IMR-90 (cell line): ENCODE results near the gene CNTLN. TPM values are rescaled to one million over a fixed set of nuclear protein-coding genes. Genes with fewer than 3 reads are reported as not detected.

Experiments used
- ATAC-seq: fragments of 200-7000 bp; cut with Tn5 transposase; 2 replicates; pipeline ENCODE4 v1.9.1; 2020; ENCODE audit warnings: low read depth, mild to moderate bottlenecking, moderate library complexity
- BruUV-seq: library from RNA; stranded (reverse); fragments of 400-500 nt; replicated peaks from 2 replicates; lab custom pipeline; 2021; lab: Mats Ljungman, UMichigan
- CTCF ChIA-PET: fragments of 300-600 bp; formaldehyde crosslinking; extraction: SDS; loops from one replicate; lab custom pipeline; 2021; ENCODE audit warnings: antibody characterized with exemption; lab: Yijun Ruan, JAX
- POLR2A ChIA-PET: fragments of 300-600 bp; sonication (Branson Sonifier 250); formaldehyde crosslinking; loops from one replicate; lab custom pipeline; 2022; ENCODE audit warnings: antibody characterized with exemption; ENCODE audit not compliant: unreplicated experiment; lab: Charles Lee
- DNase-seq: peaks from one replicate; pipeline ENCODE4 v3.0.0; 2013
- H2AFZ ChIP-seq: replicated peaks from 2 replicates; pipeline ENCODE3; 2013; ENCODE audit warnings: low read length, mild to moderate bottlenecking; ENCODE audit not compliant: poor library complexity
- H2AK5ac ChIP-seq: 2 replicates; pipeline ENCODE4 v1.6.1; 2013; ENCODE audit warnings: low read depth, low read length, inconsistent platforms
- H2AK9ac ChIP-seq: replicated peaks from 2 replicates; pipeline ENCODE3; 2013; ENCODE audit warnings: mild to moderate bottlenecking, low read depth, low read length, moderate library complexity; ENCODE audit not compliant: poor library complexity
- H2BK120ac ChIP-seq: 2 replicates; pipeline ENCODE4 v1.6.1; 2013; ENCODE audit warnings: low read depth, low read length, inconsistent platforms
- H2BK15ac ChIP-seq: 3 replicates; pipeline ENCODE4 v1.6.1; 2013; ENCODE audit warnings: low read depth, low read length, inconsistent platforms
- H2BK20ac ChIP-seq: 2 replicates; pipeline ENCODE4 v1.6.1; 2013; ENCODE audit warnings: low read depth, mild to moderate bottlenecking, inconsistent platforms, low read length, moderate library complexity
- H2BK5ac ChIP-seq: 2 replicates; pipeline ENCODE4 v1.6.1; 2013; ENCODE audit warnings: mild to moderate bottlenecking, low read depth, low read length, inconsistent platforms; ENCODE audit not compliant: poor library complexity, severe bottlenecking
- H3K14ac ChIP-seq: replicated peaks from 2 replicates; pipeline ENCODE4 v1.6.1; 2013; ENCODE audit warnings: low read depth, low read length, inconsistent platforms
- H3K18ac ChIP-seq: 2 replicates; pipeline ENCODE4 v1.6.1; 2013; ENCODE audit warnings: low read depth, low read length, control low read depth
- H3K23ac ChIP-seq: 2 replicates; pipeline ENCODE4 v1.6.1; 2013; ENCODE audit warnings: low read depth, low read length, inconsistent platforms
- H3K27ac ChIP-seq: 2 replicates; pipeline ENCODE4 v1.5.1; 2013; ENCODE audit warnings: mild to moderate bottlenecking, control low read depth, low read length; ENCODE audit not compliant: insufficient read depth
- H3K27me3 ChIP-seq: 2 replicates; pipeline ENCODE4 v1.6.1; 2013; ENCODE audit warnings: low read length; ENCODE audit not compliant: control insufficient read depth, insufficient read depth
- H3K36me3 ChIP-seq: 2 replicates; pipeline ENCODE4 v1.6.1; 2013; ENCODE audit warnings: low read length, mixed read lengths; ENCODE audit not compliant: control insufficient read depth, insufficient read depth
- H3K4ac ChIP-seq: 2 replicates; pipeline ENCODE4 v1.6.1; 2013; ENCODE audit warnings: low read depth, low read length, inconsistent platforms
- H3K4me1 ChIP-seq: 2 replicates; pipeline ENCODE4 v1.6.1; 2013; ENCODE audit warnings: low read length, mixed read lengths; ENCODE audit not compliant: control insufficient read depth, insufficient read depth
- H3K4me2 ChIP-seq: 2 replicates; pipeline ENCODE4 v1.6.1; 2013; ENCODE audit warnings: low read depth, mild to moderate bottlenecking, control low read depth, low read length, moderate library complexity
- H3K4me3 ChIP-seq: 2 replicates; pipeline ENCODE4 v1.5.1; 2013; ENCODE audit warnings: low read depth, mild to moderate bottlenecking, control low read depth, low read length, moderate library complexity; ENCODE audit not compliant: insufficient read depth
- H3K56ac ChIP-seq: 2 replicates; pipeline ENCODE4 v1.6.1; 2013; ENCODE audit warnings: low read length, inconsistent platforms; ENCODE audit not compliant: insufficient read depth; ENCODE audit errors: extremely low read depth
- H3K79me1 ChIP-seq, 2 experiments: 2 replicates each; pipeline ENCODE4 v1.6.1; 2013; ENCODE audit warnings: low read length in 2 of 2, inconsistent platforms in 1 of 2, low read depth in 1 of 2
- H3K9ac ChIP-seq: 2 replicates; pipeline ENCODE4 v1.6.1; 2013; ENCODE audit warnings: low read depth, low read length, control low read depth
- H3K9me1 ChIP-seq: 2 replicates; pipeline ENCODE4 v1.6.1; 2013; ENCODE audit warnings: low read length, inconsistent platforms; ENCODE audit not compliant: insufficient read depth
- H3K9me3 ChIP-seq: 2 replicates; pipeline ENCODE4 v1.6.1; 2013; ENCODE audit warnings: low read length; ENCODE audit not compliant: control insufficient read depth, insufficient read depth
- H4K20me1 ChIP-seq: 2 replicates; pipeline ENCODE4 v1.6.1; 2013; ENCODE audit warnings: low read length, inconsistent platforms; ENCODE audit not compliant: insufficient read depth
- H4K5ac ChIP-seq: 2 replicates; pipeline ENCODE4 v1.6.1; 2013; ENCODE audit warnings: mild to moderate bottlenecking, low read depth, low read length, control low read depth
- H4K8ac ChIP-seq, 2 experiments: 2 replicates each; pipeline ENCODE4 v1.6.1; 2013; ENCODE audit warnings: low read depth in 2 of 2, low read length in 2 of 2, control low read depth in 1 of 2, inconsistent platforms in 1 of 2
- H4K91ac ChIP-seq: 2 replicates; pipeline ENCODE4 v1.6.1; 2013; ENCODE audit warnings: low read depth, low read length, inconsistent platforms; ENCODE audit not compliant: insufficient read depth
- BHLHE40 ChIP-seq: fragments of 150-350 bp; IDR thresholded peaks from 2 replicates; pipeline ENCODE4 v1.6.1; 2016; ENCODE audit warnings: mild to moderate bottlenecking, low read depth, low read length
- CEBPB ChIP-seq: IDR thresholded peaks from 2 replicates; pipeline ENCODE4 v1.6.1; 2012; ENCODE audit warnings: low read depth, low read length, improper control_type of control experiment
- CTCF ChIP-seq: conservative IDR thresholded peaks from 2 replicates; pipeline ENCODE4 v1.5.1; 2012; ENCODE audit warnings: mild to moderate bottlenecking, low read depth, low read length, improper control_type of control experiment
- FOS ChIP-seq: fragments of 150-350 bp; IDR thresholded peaks from 2 replicates; pipeline ENCODE4 v1.6.1; 2016; ENCODE audit warnings: low read depth, low read length
- MAFK ChIP-seq: IDR thresholded peaks from 2 replicates; pipeline ENCODE4 v1.6.1; 2012; ENCODE audit warnings: low read depth, low read length, improper control_type of control experiment
- MAZ ChIP-seq: IDR thresholded peaks from 2 replicates; pipeline ENCODE4 v1.6.1; 2012; ENCODE audit warnings: low read depth, mild to moderate bottlenecking, low read length, improper control_type of control experiment, moderate library complexity, borderline replicate concordance
- MXI1 ChIP-seq: IDR thresholded peaks from 2 replicates; pipeline ENCODE4 v1.6.1; 2012; ENCODE audit warnings: low read depth, mild to moderate bottlenecking, low read length, moderate library complexity, borderline replicate concordance
- NFE2L2 ChIP-seq: fragments of 150-350 bp; IDR thresholded peaks from 2 replicates; pipeline ENCODE4 v1.6.1; 2016; ENCODE audit warnings: low read depth, mild to moderate bottlenecking, low read length
- POLR2A ChIP-seq: IDR thresholded peaks from 2 replicates; pipeline ENCODE4 v1.6.1; 2012; ENCODE audit warnings: mild to moderate bottlenecking, low read depth, low read length
- RAD21 ChIP-seq: IDR thresholded peaks from 2 replicates; pipeline ENCODE4 v1.6.1; 2012; ENCODE audit warnings: low read length, improper control_type of control experiment
- RCOR1 ChIP-seq: IDR thresholded peaks from 2 replicates; pipeline ENCODE4 v1.6.1; 2012; ENCODE audit warnings: mild to moderate bottlenecking, low read length, improper control_type of control experiment; ENCODE audit not compliant: insufficient replicate concordance
- RFX5 ChIP-seq: IDR thresholded peaks from 2 replicates; pipeline ENCODE4 v1.8.0; 2012; ENCODE audit warnings: low read depth, mild to moderate bottlenecking, low read length, moderate library complexity
- SMC3 ChIP-seq: fragments of 150-350 bp; IDR thresholded peaks from 2 replicates; pipeline ENCODE4 v1.6.1; 2016; ENCODE audit warnings: low read depth, mild to moderate bottlenecking, antibody characterized with exemption, low read length, moderate library complexity
- USF2 ChIP-seq: fragments of 150-350 bp; IDR thresholded peaks from 2 replicates; pipeline ENCODE4 v1.6.1; 2017; ENCODE audit warnings: mild to moderate bottlenecking, antibody characterized with exemption, low read length, low read depth
- WGBS, 2 experiments: methylation state at CpG; one replicate each; pipeline versions ENCODE4 v1.1.5 to v1.1.7; 2013; ENCODE audit warnings: missing lambda C conversion rate in 2 of 2; ENCODE audit not compliant: insufficient read length in 1 of 2; ENCODE audit errors: extremely low coverage in 2 of 2; 5-methylcytosine and 5-hydroxymethylcytosine counted together
- dilution Hi-C: fragments of 300-500 bp; cut with HindIII; formaldehyde crosslinking; loops from one replicate; pipeline ENCODE4 v1.14.3; 2018; ENCODE audit warnings: low sequenced_read_pairs; ENCODE audit not compliant: unreplicated experiment
- in situ Hi-C: fragments of 300-500 bp; cut with MboI; formaldehyde crosslinking; loops from 3 replicates; pipeline ENCODE4 v1.14.3; 2019; ENCODE audit warnings: low sequenced_read_pairs, inconsistent platforms, mixed read lengths
- intact Hi-C: fragments of 100-400 bp; cut with micrococcal nuclease; formaldehyde crosslinking; loops from 2 replicates; pipeline ENCODE4 v1.10.0; 2022
- polyA plus RNA-seq, 3 experiments: library from polyadenylated mRNA; depleted of rRNA; stranded (reverse); fragments of >200 nt; gene quantifications; 2 replicates each; pipeline ENCODE4 v1.2.3, GENCODE V29; 2012; ENCODE audit warnings: low replicate concordance in 1 of 3
- total RNA-seq: library from RNA; depleted of rRNA; stranded (reverse); fragments of >200 nt; gene quantifications from 2 replicates; pipeline ENCODE4 v1.2.3, GENCODE V29; 2012
- TF ChIP-seq, protein P1 (sequence below): fragments of 150-350 bp; IDR thresholded peaks from 2 replicates; pipeline ENCODE4 v1.6.1; 2016; ENCODE audit warnings: low read depth, mild to moderate bottlenecking, low read length, moderate library complexity, borderline replicate concordance

Gene CNTLN
- total and polyA plus RNA-seq, 2 of the 4 experiments (the other 2 are of a cell fraction), result 3.8 to 5.9 TPM

DNA sequence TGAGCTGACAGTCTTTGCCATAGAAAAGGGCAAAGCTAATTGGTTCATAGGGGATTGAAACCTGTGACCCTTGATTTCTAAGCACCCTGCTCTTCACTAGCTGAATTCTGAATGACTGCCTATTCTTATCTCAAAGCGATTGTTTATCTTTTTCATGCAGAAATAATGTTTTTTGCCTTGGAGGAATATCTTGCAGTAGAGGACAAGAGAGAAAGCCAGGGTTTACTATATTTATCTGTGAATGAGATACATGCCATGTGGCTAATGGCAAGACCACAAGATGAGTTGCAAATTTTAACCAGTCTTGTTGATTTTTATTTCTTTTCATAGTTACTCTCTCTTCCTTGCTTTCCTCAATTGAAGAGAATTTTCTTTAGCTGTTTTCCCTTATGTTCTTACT is 185.0 kb downstream of the CNTLN start:
- Histone ChIP-seq H4K8ac (no peak overlapping the region), H2AK5ac (no peak overlapping the region), H3K27ac (no peak overlapping the region), H4K5ac (no peak overlapping the region), H3K4me2 (no peak overlapping the region), H3K4me3 (no peak overlapping the region), H3K27me3 (no peaks in the 10 kb centered on the region), H3K36me3 (no peaks in the 10 kb centered on the region), H4K91ac (no peak overlapping the region), H3K14ac (no peak overlapping the region), H2BK120ac (no peak overlapping the region), H2BK5ac (no peak overlapping the region), H3K56ac (no peak overlapping the region), H2AFZ (no peak overlapping the region), H3K18ac (no peak overlapping the region), H2BK20ac (no peak overlapping the region), H3K23ac (no peak overlapping the region), H2AK9ac (no peak overlapping the region), H3K9me1 (no peaks in the 10 kb centered on the region), H4K20me1 (no peaks in the 10 kb centered on the region), H3K4me1 (peaks cover 2% of the 10 kb centered on the region; the same call in 1 of the 2 replicates), H3K9ac (no peak overlapping the region), H3K79me1 (no peaks in the 10 kb centered on the region), H3K9me3 (no peaks in the 10 kb centered on the region), H3K4ac (no peak overlapping the region), H2BK15ac (no peak overlapping the region)
- POLR2A ChIA-PET, result no interaction called here
- no CpG with 5 or more reads among the region's 1 CpG for WGBS, 2 experiments
- TF ChIP-seq RAD21, result no peak
- no peak for TF ChIP-seq SMC3
- no peak for TF ChIP-seq USF2
- no peak for TF ChIP-seq MXI1
- TF ChIP-seq MAZ, result no peak
- no peak for TF ChIP-seq RCOR1
- no peak for TF ChIP-seq FOS
- no peak for TF ChIP-seq CEBPB
- no peak for TF ChIP-seq POLR2A
- TF ChIP-seq MAFK, result no peak
- TF ChIP-seq RFX5, result no peak
- no peak for TF ChIP-seq NFE2L2
- TF ChIP-seq CTCF, result no peak
- TF ChIP-seq BHLHE40, result no peak
- TF ChIP-seq, protein P1, sequence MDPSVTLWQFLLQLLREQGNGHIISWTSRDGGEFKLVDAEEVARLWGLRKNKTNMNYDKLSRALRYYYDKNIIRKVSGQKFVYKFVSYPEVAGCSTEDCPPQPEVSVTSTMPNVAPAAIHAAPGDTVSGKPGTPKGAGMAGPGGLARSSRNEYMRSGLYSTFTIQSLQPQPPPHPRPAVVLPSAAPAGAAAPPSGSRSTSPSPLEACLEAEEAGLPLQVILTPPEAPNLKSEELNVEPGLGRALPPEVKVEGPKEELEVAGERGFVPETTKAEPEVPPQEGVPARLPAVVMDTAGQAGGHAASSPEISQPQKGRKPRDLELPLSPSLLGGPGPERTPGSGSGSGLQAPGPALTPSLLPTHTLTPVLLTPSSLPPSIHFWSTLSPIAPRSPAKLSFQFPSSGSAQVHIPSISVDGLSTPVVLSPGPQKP, result no peak
- in situ Hi-C loops (no loop called here), dilution Hi-C loops (no loop called here), intact Hi-C loops (no loop called here)
- DNase-seq (peak; percentile 4), ATAC-seq (no peak)
- CTCF ChIA-PET, result no interaction called here
- BruUV-seq, result no TSS peak
